Dendritic cell treated with granulocyte-macrophage colony-stimulating factor and Interleukin-4, amounts not matched to agents 40 ng/mL and 50 ng/mL, for 4 days (primary cell): ENCODE results near the gene PKNOX1.
"Not testable (repeated sequence)": the region's sequence is repeated elsewhere in the genome, so short reads cannot be mapped to it uniquely, and the experiment has no call there.

Source experiments
- H3K27ac Mint-ChIP-seq: one replicate; pipeline ENCODE4 v1.8.0; 2022; ENCODE audit warnings: mild to moderate bottlenecking, mixed read lengths
- H3K27me3 Mint-ChIP-seq: one replicate; pipeline ENCODE4 v1.8.0; 2022; ENCODE audit warnings: mild to moderate bottlenecking, mixed read lengths
- H3K36me3 Mint-ChIP-seq: one replicate; pipeline ENCODE4 v1.8.0; 2022; ENCODE audit warnings: low read depth, mixed read lengths
- H3K4me1 Mint-ChIP-seq: one replicate; pipeline ENCODE4 v1.8.0; 2022; ENCODE audit warnings: low read depth, mixed read lengths
- H3K4me3 Mint-ChIP-seq: one replicate; pipeline ENCODE4 v1.8.0; 2022; ENCODE audit warnings: mild to moderate bottlenecking, moderate library complexity, mixed read lengths
- H3K9me3 Mint-ChIP-seq: one replicate; pipeline ENCODE4 v1.8.0; 2022; ENCODE audit warnings: mixed read lengths
- intact Hi-C: fragments of 100-400 bp; cut with micrococcal nuclease; formaldehyde crosslinking; loops from one replicate; pipeline ENCODE4 v1.15.0; 2022

Gene PKNOX1

GRCh38 chr21:42973991-42974831 is at the start of gene PKNOX1:
PKNOX1 (plus strand) TSS chr21:42974562; CDS start chr21:43004382, 29,820 bp downstream.
- intact Hi-C loops = loop anchor here (5.0 kb wide), 2 partner anchors 52 to 82 kb away; partner anchors contain the start of gene NDUFV3
- peak within 1 kb of the TSS; percentile 86 for H3K4me3 Mint-ChIP-seq
- H3K27ac Mint-ChIP-seq = peak within 1 kb of the TSS; percentile 93
- H3K9me3 Mint-ChIP-seq = no peaks in the 10 kb centered on the region
- H3K27me3 Mint-ChIP-seq = no peaks in the 10 kb centered on the region
- H3K36me3 Mint-ChIP-seq = peaks cover 23% of the 10 kb centered on the region
- peaks cover 33% of the 10 kb centered on the region for H3K4me1 Mint-ChIP-seq

- intact Hi-C loops = loop anchor here (10.0 kb wide), 1 partner anchor 719 kb away; no protein-coding TSS in a partner anchor
- Mint-ChIP-seq H3K4me3 (no peak within 1 kb of the TSS), H3K27ac (peak within 1 kb of the TSS; percentile 60), H3K4me1 (peaks cover 14% of the 10 kb centered on the region), H3K27me3 (no peaks in the 10 kb centered on the region), H3K36me3 (no peaks in the 10 kb centered on the region), H3K9me3 (no peaks in the 10 kb centered on the region)
Observed at GRCh38 chr21:42925114-42925926, 49.0 kb upstream of the PKNOX1 start, which contains the start of gene ERVH48-1. ERVH48-1 (minus strand) TSS chr21:42925630; CDS start chr21:42919006, 6,624 bp downstream.

GRCh38 chr21:42927474-42928200 is 46.7 kb upstream of the PKNOX1 start:
- H3K27ac Mint-ChIP-seq, H3K4me3 Mint-ChIP-seq, H3K9me3 Mint-ChIP-seq, H3K27me3 Mint-ChIP-seq, H3K36me3 Mint-ChIP-seq: not testable (repeated sequence)
- H3K4me1 Mint-ChIP-seq = peaks cover 14% of the 10 kb centered on the region
- intact Hi-C loops = loop anchor here (10.0 kb wide), 1 partner anchor 717 kb away; no protein-coding TSS in a partner anchor

GRCh38 chr21:42929969-42930368 is 44.4 kb upstream of the PKNOX1 start:
- no peak overlapping the region for H3K4me3 Mint-ChIP-seq
- intact Hi-C loops = loop anchor here (10.0 kb wide), 1 partner anchor 715 kb away; no protein-coding TSS in a partner anchor
- no peaks in the 10 kb centered on the region for H3K4me1 Mint-ChIP-seq
- no peak overlapping the region for H3K27ac Mint-ChIP-seq
- H3K9me3 Mint-ChIP-seq = no peaks in the 10 kb centered on the region
- H3K36me3 Mint-ChIP-seq = no peaks in the 10 kb centered on the region
- H3K27me3 Mint-ChIP-seq = no peaks in the 10 kb centered on the region

- H3K27me3 Mint-ChIP-seq = no peaks in the 10 kb centered on the region
- no peak overlapping the region for H3K4me3 Mint-ChIP-seq
- H3K9me3 Mint-ChIP-seq = no peaks in the 10 kb centered on the region
- H3K36me3 Mint-ChIP-seq = no peaks in the 10 kb centered on the region
- H3K4me1 Mint-ChIP-seq = no peaks in the 10 kb centered on the region
- H3K27ac Mint-ChIP-seq = no peak overlapping the region
- intact Hi-C loops = no loop called here
Observed at GRCh38 chr21:42931560-42932235, 42.7 kb upstream of the PKNOX1 start.

- H3K4me3 Mint-ChIP-seq, H3K4me1 Mint-ChIP-seq, H3K27ac Mint-ChIP-seq, intact Hi-C loops, H3K36me3 Mint-ChIP-seq, H3K9me3 Mint-ChIP-seq, H3K27me3 Mint-ChIP-seq: not testable (repeated sequence)
Observed at GRCh38 chr21:42932378-42933136, 41.8 kb upstream of the PKNOX1 start.

GRCh38 chr21:42933137-42933970 is 41.0 kb upstream of the PKNOX1 start:
- not testable (repeated sequence) for H3K4me3 Mint-ChIP-seq, H3K27me3 Mint-ChIP-seq, H3K9me3 Mint-ChIP-seq

GRCh38 chr21:42933973-42934372 is 40.4 kb upstream of the PKNOX1 start:
- H3K4me1 Mint-ChIP-seq, H3K27ac Mint-ChIP-seq, H3K4me3 Mint-ChIP-seq, H3K36me3 Mint-ChIP-seq, H3K27me3 Mint-ChIP-seq, intact Hi-C loops, H3K9me3 Mint-ChIP-seq: not testable (repeated sequence)

More at GRCh38 chr21:42933137-42933970, 41.0 kb upstream of the PKNOX1 start:
- intact Hi-C loops, H3K4me1 Mint-ChIP-seq, H3K36me3 Mint-ChIP-seq, H3K27ac Mint-ChIP-seq: not testable (repeated sequence)

GRCh38 chr21:42936360-42936759 is 38.0 kb upstream of the PKNOX1 start:
- intact Hi-C loops, H3K9me3 Mint-ChIP-seq, H3K27me3 Mint-ChIP-seq, H3K36me3 Mint-ChIP-seq, H3K27ac Mint-ChIP-seq, H3K4me3 Mint-ChIP-seq: not testable (repeated sequence)
- H3K4me1 Mint-ChIP-seq = peaks cover 17% of the 10 kb centered on the region

GRCh38 chr21:42937034-42937940 is 37.1 kb upstream of the PKNOX1 start:
- H3K9me3 Mint-ChIP-seq, H3K4me3 Mint-ChIP-seq, H3K36me3 Mint-ChIP-seq, H3K27ac Mint-ChIP-seq, intact Hi-C loops, H3K27me3 Mint-ChIP-seq: not testable (repeated sequence)
- H3K4me1 Mint-ChIP-seq = peaks cover 19% of the 10 kb centered on the region

- no peaks in the 10 kb centered on the region for H3K9me3 Mint-ChIP-seq
- H3K27me3 Mint-ChIP-seq = no peaks in the 10 kb centered on the region
- peaks cover 21% of the 10 kb centered on the region for H3K4me1 Mint-ChIP-seq
- no peak overlapping the region for H3K27ac Mint-ChIP-seq
- H3K36me3 Mint-ChIP-seq = no peaks in the 10 kb centered on the region
- H3K4me3 Mint-ChIP-seq = no peak overlapping the region
- intact Hi-C loops = no loop called here
Observed at GRCh38 chr21:42937960-42938605, 36.3 kb upstream of the PKNOX1 start.
